ENCODE measurements around the gene CYP27A1.

Gene CYP27A1

GRCh38 chr2:218776488-218776887 lies 5.5 kb upstream of the CYP27A1 start:
- no peak overlapping the region for H2BK12ac ChIP-seq (ENCODE audit: low read length)
- H2AK5ac ChIP-seq (ENCODE audit: low read length) = no peak overlapping the region
- H3K4me3 ChIP-seq (ENCODE audit: low read depth, low read length) = no peak overlapping the region
- no peak overlapping the region for H2AFZ ChIP-seq (ENCODE audit: insufficient read depth, low read length, poor library complexity)
- no peak overlapping the region for H4K12ac ChIP-seq (ENCODE audit: low read depth, low read length)
- no peaks in the 10 kb centered on the region for H3K79me2 ChIP-seq (ENCODE audit: control insufficient read depth, insufficient read depth, low read length, poor library complexity)
- no CpG with 5 or more reads among the region's 1 CpG for WGBS (ENCODE audit: extremely low coverage, insufficient coverage, insufficient read length)
- no peak overlapping the region for H4K8ac ChIP-seq (ENCODE audit: low read depth, low read length)
- no peak overlapping the region for H3K9ac ChIP-seq (ENCODE audit: low read length)
- peaks cover 12% of the 10 kb centered on the region for H3K9me3 ChIP-seq (ENCODE audit: insufficient read depth, low read depth, low read length)
- DNase-seq = no peak
- no peaks in the 10 kb centered on the region for H3K79me1 ChIP-seq (ENCODE audit: low read length)
- H3K14ac ChIP-seq (ENCODE audit: low read length) = no peak overlapping the region
- H3K27ac ChIP-seq (ENCODE audit: low read depth, low read length) = no peak overlapping the region
- H3K4me1 ChIP-seq (ENCODE audit: control insufficient read depth in 1 of 2, insufficient read depth in 2 of 2, low read length in 2 of 2) = no peaks in the 10 kb centered on the region
- no peak overlapping the region for H3K4ac ChIP-seq (ENCODE audit: low read depth, low read length)
- H3K18ac ChIP-seq (ENCODE audit: low read length) = no peak overlapping the region
- no peak overlapping the region for H3K23ac ChIP-seq (ENCODE audit: low read length)
- H3K4me2 ChIP-seq (ENCODE audit: low read length) = no peak overlapping the region
- no peak overlapping the region for H2BK120ac ChIP-seq (ENCODE audit: insufficient read depth, low read length, poor library complexity)
- no peak overlapping the region for H2BK5ac ChIP-seq (ENCODE audit: low read depth, low read length, poor library complexity)
- no peak overlapping the region for H4K91ac ChIP-seq (ENCODE audit: low read depth, low read length)
- peaks cover under 1% of the 10 kb centered on the region for H3K27me3 ChIP-seq (ENCODE audit: insufficient read depth, low read length)
- no peaks in the 10 kb centered on the region for H3K36me3 ChIP-seq (ENCODE audit: control insufficient read depth in 1 of 2, insufficient read depth in 2 of 2, low read length in 2 of 2)

- DNase-seq = peak; percentile 67 to 82
- Histone ChIP-seq H3K79me2 (ENCODE audit: control insufficient read depth, insufficient read depth, low read length, poor library complexity) (peaks cover 3% of the 10 kb centered on the region), H3K9ac (ENCODE audit: low read length) (no peak overlapping the region)
Observed at GRCh38 chr2:218777276-218777990, 4.5 kb upstream of the CYP27A1 start.

GRCh38 chr2:218780046-218780445 lies 1.9 kb upstream of the CYP27A1 start:
- Histone ChIP-seq H3K79me2 (ENCODE audit: control insufficient read depth, insufficient read depth, low read length, poor library complexity) (peaks cover 3% of the 10 kb centered on the region), H4K91ac (ENCODE audit: low read depth, low read length) (no peak overlapping the region), H3K4me3 (ENCODE audit: low read depth, low read length) (no peak overlapping the region), H4K8ac (ENCODE audit: low read depth, low read length) (no peak overlapping the region), H3K9ac (ENCODE audit: low read length) (no peak overlapping the region), H3K4me1 (ENCODE audit: control insufficient read depth in 1 of 2, insufficient read depth in 2 of 2, low read length in 2 of 2) (peaks cover 2 to 6% of the 10 kb centered on the region in 2 experiments), H3K18ac (ENCODE audit: low read length) (no peak overlapping the region), H3K23ac (ENCODE audit: low read length) (no peak overlapping the region), H3K36me3 (ENCODE audit: control insufficient read depth in 1 of 2, insufficient read depth in 2 of 2, low read length in 2 of 2) (no peaks in the 10 kb centered on the region), H2BK12ac (ENCODE audit: low read length) (no peak overlapping the region), H3K4me2 (ENCODE audit: low read length) (no peak overlapping the region), H3K79me1 (ENCODE audit: low read length) (peaks cover 4% of the 10 kb centered on the region), H3K9me3 (ENCODE audit: insufficient read depth, low read depth, low read length) (peaks cover 8% of the 10 kb centered on the region), H2BK120ac (ENCODE audit: insufficient read depth, low read length, poor library complexity) (no peak overlapping the region), H3K14ac (ENCODE audit: low read length) (no peak overlapping the region), H2BK5ac (ENCODE audit: low read depth, low read length, poor library complexity) (no peak overlapping the region), H3K27ac (ENCODE audit: low read depth, low read length) (no peak overlapping the region), H4K12ac (ENCODE audit: low read depth, low read length) (no peak overlapping the region), H3K4ac (ENCODE audit: low read depth, low read length) (no peak overlapping the region), H3K27me3 (ENCODE audit: insufficient read depth, low read length) (peaks cover 12% of the 10 kb centered on the region), H2AK5ac (ENCODE audit: low read length) (no peak overlapping the region), H2AFZ (ENCODE audit: insufficient read depth, low read length, poor library complexity) (no peak overlapping the region)
- WGBS (ENCODE audit: extremely low coverage, insufficient coverage, insufficient read length) = no CpG with 5 or more reads among the region's 2 CpGs
- DNase-seq = no peak

More at GRCh38 chr2:218777276-218777990, 4.5 kb upstream of the CYP27A1 start:
- Histone ChIP-seq H3K79me1 (ENCODE audit: low read length) (peaks cover 4% of the 10 kb centered on the region), H3K9me3 (ENCODE audit: insufficient read depth, low read depth, low read length) (peaks cover 12% of the 10 kb centered on the region), H3K27ac (ENCODE audit: low read depth, low read length) (no peak overlapping the region), H3K4me2 (ENCODE audit: low read length) (no peak overlapping the region), H4K91ac (ENCODE audit: low read depth, low read length) (no peak overlapping the region), H2BK5ac (ENCODE audit: low read depth, low read length, poor library complexity) (no peak overlapping the region), H3K4me1 (ENCODE audit: control insufficient read depth in 1 of 2, insufficient read depth in 2 of 2, low read length in 2 of 2) (peaks cover 2 to 6% of the 10 kb centered on the region in 2 experiments), H3K36me3 (ENCODE audit: control insufficient read depth in 1 of 2, insufficient read depth in 2 of 2, low read length in 2 of 2) (no peaks in the 10 kb centered on the region), H2BK12ac (ENCODE audit: low read length) (no peak overlapping the region), H2AK5ac (ENCODE audit: low read length) (no peak overlapping the region), H4K12ac (ENCODE audit: low read depth, low read length) (no peak overlapping the region), H2BK120ac (ENCODE audit: insufficient read depth, low read length, poor library complexity) (no peak overlapping the region), H3K4me3 (ENCODE audit: low read depth, low read length) (no peak overlapping the region), H2AFZ (ENCODE audit: insufficient read depth, low read length, poor library complexity) (no peak overlapping the region), H3K18ac (ENCODE audit: low read length) (no peak overlapping the region), H4K8ac (ENCODE audit: low read depth, low read length) (no peak overlapping the region), H3K23ac (ENCODE audit: low read length) (no peak overlapping the region), H3K27me3 (ENCODE audit: insufficient read depth, low read length) (peaks cover 10% of the 10 kb centered on the region), H3K14ac (ENCODE audit: low read length) (no peak overlapping the region), H3K4ac (ENCODE audit: low read depth, low read length) (no peak overlapping the region)
- no CpG with 5 or more reads among the region's 9 CpGs for WGBS (ENCODE audit: extremely low coverage, insufficient coverage, insufficient read length)

DNA sequence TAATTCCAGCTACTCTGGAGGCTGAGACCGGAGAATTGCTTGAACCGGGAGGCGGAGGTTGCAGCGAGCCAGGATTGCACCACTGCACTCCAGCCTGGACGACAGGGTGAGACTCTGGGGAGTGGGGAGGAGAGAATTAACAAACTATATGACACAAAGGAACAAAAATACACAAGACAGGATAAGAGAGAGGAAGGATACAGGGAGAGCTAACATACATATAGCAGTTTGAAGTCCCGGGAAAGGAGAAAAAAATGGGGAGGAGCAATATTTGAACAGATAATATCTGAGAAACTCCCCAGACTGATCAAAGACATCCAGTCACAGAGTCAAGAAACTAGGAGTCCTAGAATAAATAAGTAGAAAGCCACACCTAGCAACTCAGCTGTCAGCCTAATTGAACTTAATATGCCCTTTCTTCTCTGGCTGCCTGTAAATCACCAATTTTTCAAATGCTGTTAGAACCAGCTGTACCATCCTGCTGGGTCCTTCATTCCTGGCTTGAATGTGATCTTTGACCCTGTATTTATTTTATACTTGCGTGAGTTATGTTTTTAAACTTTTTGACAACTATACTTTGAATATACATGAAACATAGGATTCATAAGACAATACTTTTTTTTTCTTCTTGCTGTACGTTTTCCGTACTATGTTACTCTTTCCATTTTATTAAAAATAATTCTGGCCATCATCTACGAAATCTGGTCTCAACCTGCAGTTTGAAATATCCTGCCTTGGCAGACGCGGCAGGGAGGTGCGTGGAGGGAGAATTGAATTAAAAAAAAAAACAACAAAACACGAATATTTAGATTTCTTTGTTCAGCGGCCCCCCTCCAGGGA lies 876 bp upstream of the CYP27A1 start:
- H3K4me1 ChIP-seq (ENCODE audit: control insufficient read depth in 1 of 2, insufficient read depth in 2 of 2, low read length in 2 of 2) = peaks cover 2 to 6% of the 10 kb centered on the region in 2 experiments
- H3K79me2 ChIP-seq (ENCODE audit: control insufficient read depth, insufficient read depth, low read length, poor library complexity) = peaks cover 3% of the 10 kb centered on the region
- no peak overlapping the region for H3K18ac ChIP-seq (ENCODE audit: low read length)
- H3K9ac ChIP-seq (ENCODE audit: low read length) = peak overlapping the region; percentile 7
- no peak overlapping the region for H3K14ac ChIP-seq (ENCODE audit: low read length)
- H3K9me3 ChIP-seq (ENCODE audit: insufficient read depth, low read depth, low read length) = peaks cover 8% of the 10 kb centered on the region
- H3K79me1 ChIP-seq (ENCODE audit: low read length) = peaks cover 4% of the 10 kb centered on the region
- H2BK12ac ChIP-seq (ENCODE audit: low read length) = no peak overlapping the region
- H4K8ac ChIP-seq (ENCODE audit: low read depth, low read length) = no peak overlapping the region
- peak overlapping the region; percentile 72 for H2AFZ ChIP-seq (ENCODE audit: insufficient read depth, low read length, poor library complexity)
- H3K4me2 ChIP-seq (ENCODE audit: low read length) = peak overlapping the region; percentile 87
- no peak overlapping the region for H3K4me3 ChIP-seq (ENCODE audit: low read depth, low read length)
- no peak overlapping the region for H2AK5ac ChIP-seq (ENCODE audit: low read length)
- no peak overlapping the region for H4K12ac ChIP-seq (ENCODE audit: low read depth, low read length)
- no peak for DNase-seq
- peaks cover 12% of the 10 kb centered on the region for H3K27me3 ChIP-seq (ENCODE audit: insufficient read depth, low read length)
- no peaks in the 10 kb centered on the region for H3K36me3 ChIP-seq (ENCODE audit: control insufficient read depth in 1 of 2, insufficient read depth in 2 of 2, low read length in 2 of 2)
- no peak overlapping the region for H4K91ac ChIP-seq (ENCODE audit: low read depth, low read length)
- H2BK5ac ChIP-seq (ENCODE audit: low read depth, low read length, poor library complexity) = no peak overlapping the region
- WGBS (ENCODE audit: extremely low coverage, insufficient coverage, insufficient read length) = no CpG with 5 or more reads among the region's 15 CpGs
- no peak overlapping the region for H2BK120ac ChIP-seq (ENCODE audit: insufficient read depth, low read length, poor library complexity)
- no peak overlapping the region for H3K4ac ChIP-seq (ENCODE audit: low read depth, low read length)
- H3K27ac ChIP-seq (ENCODE audit: low read depth, low read length) = no peak overlapping the region
- no peak overlapping the region for H3K23ac ChIP-seq (ENCODE audit: low read length)
